Loucy (cell line): ENCODE results near the gene SPI1.

Source experiments
- H2AFZ ChIP-seq: fragments of 200-600 bp; sonication (generic); 2 replicates; pipeline ENCODE4 v1.6.0; 2016; ENCODE audit warnings: antibody characterized with exemption, mild to moderate bottlenecking, low read length, moderate library complexity
- H3F3A ChIP-seq: fragments of 200-600 bp; 2 replicates; pipeline ENCODE4 v1.6.0; 2016; ENCODE audit warnings: antibody characterized with exemption, low read depth, mild to moderate bottlenecking
- H3K27me3 ChIP-seq: fragments of 200-600 bp; sonication (generic); 2 replicates; pipeline ENCODE4 v1.6.1; 2014; ENCODE audit warnings: low read length, mild to moderate bottlenecking; ENCODE audit not compliant: insufficient read depth, poor library complexity, severe bottlenecking
- H3K36me3 ChIP-seq: fragments of 200-600 bp; sonication (generic); 2 replicates; pipeline ENCODE4 v1.6.1; 2016; ENCODE audit warnings: low read length; ENCODE audit not compliant: insufficient read depth
- H3K4me1 ChIP-seq: fragments of 200-600 bp; sonication (generic); 2 replicates; pipeline ENCODE4 v1.5.1; 2014; ENCODE audit warnings: low read length, mild to moderate bottlenecking; ENCODE audit not compliant: insufficient read depth, poor library complexity, severe bottlenecking
- H3K4me2 ChIP-seq: fragments of 200-600 bp; sonication (generic); 2 replicates; pipeline ENCODE4 v1.6.0; 2014; ENCODE audit warnings: antibody characterized with exemption, low read length, low read depth, mild to moderate bottlenecking; ENCODE audit not compliant: poor library complexity, severe bottlenecking
- H3K4me3 ChIP-seq: fragments of 200-600 bp; sonication (generic); 2 replicates; pipeline ENCODE4 v1.5.1; 2014; ENCODE audit warnings: low read length, mild to moderate bottlenecking, mixed read lengths; ENCODE audit not compliant: poor library complexity, severe bottlenecking
- H3K79me2 ChIP-seq: fragments of 200-600 bp; sonication (generic); 2 replicates; pipeline ENCODE4 v1.6.1; 2014; ENCODE audit warnings: low read length; ENCODE audit not compliant: insufficient read depth
- H3K9ac ChIP-seq: fragments of 200-600 bp; sonication (generic); 2 replicates; pipeline ENCODE4 v1.6.0; 2014; ENCODE audit warnings: mild to moderate bottlenecking, low read depth, low read length, moderate library complexity; ENCODE audit not compliant: poor library complexity, severe bottlenecking
- H3K9me2 ChIP-seq: fragments of 200-600 bp; sonication (generic); replicated peaks from 2 replicates; pipeline ENCODE4 v1.6.1; 2016; ENCODE audit warnings: low read depth, low read length, mixed read lengths
- H3K9me3 ChIP-seq: fragments of 200-600 bp; sonication (generic); 2 replicates; pipeline ENCODE4 v1.6.1; 2014; ENCODE audit warnings: mild to moderate bottlenecking, antibody characterized with exemption, low read length, low read depth; ENCODE audit not compliant: insufficient read depth
- H4K20me1 ChIP-seq: fragments of 200-600 bp; sonication (generic); 2 replicates; pipeline ENCODE4 v1.6.0; 2014; ENCODE audit warnings: antibody characterized with exemption, low read length, mild to moderate bottlenecking; ENCODE audit not compliant: insufficient read depth, poor library complexity, severe bottlenecking
- EZH2phosphoT487 ChIP-seq: fragments of 200-600 bp; IDR thresholded peaks from 2 replicates; pipeline ENCODE4 v1.6.1; 2018; ENCODE audit warnings: antibody characterized with exemption, mild to moderate bottlenecking, moderate library complexity, borderline replicate concordance
- TF ChIP-seq, protein P1 (sequence below): fragments of 200-600 bp; sonication (generic); conservative IDR thresholded peaks from 2 replicates; pipeline ENCODE4 v1.5.1; 2014; ENCODE audit warnings: mild to moderate bottlenecking, antibody characterized with exemption, low read length

SPI1 gene

DNA sequence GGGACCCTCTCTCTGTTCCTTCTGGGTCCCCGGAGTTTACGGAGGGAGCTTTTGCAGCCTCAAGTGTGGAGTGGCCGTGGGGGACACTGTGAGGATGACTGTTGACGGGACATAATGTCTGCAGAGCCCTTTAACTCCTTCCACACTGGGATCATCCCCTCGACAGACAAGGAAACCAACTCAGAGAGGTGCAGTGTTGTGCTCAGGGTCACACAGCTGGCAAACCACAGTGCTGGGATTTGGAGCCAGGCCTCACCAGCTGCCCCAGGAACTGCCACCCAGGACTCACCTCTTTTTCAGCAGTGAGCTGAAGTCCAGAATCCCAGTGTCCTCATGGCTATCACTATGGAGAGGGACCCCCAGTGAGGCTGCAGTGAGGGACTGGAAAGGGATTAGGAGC is 31.2 kb downstream of the SPI1 start:
- TF ChIP-seq, protein P1, sequence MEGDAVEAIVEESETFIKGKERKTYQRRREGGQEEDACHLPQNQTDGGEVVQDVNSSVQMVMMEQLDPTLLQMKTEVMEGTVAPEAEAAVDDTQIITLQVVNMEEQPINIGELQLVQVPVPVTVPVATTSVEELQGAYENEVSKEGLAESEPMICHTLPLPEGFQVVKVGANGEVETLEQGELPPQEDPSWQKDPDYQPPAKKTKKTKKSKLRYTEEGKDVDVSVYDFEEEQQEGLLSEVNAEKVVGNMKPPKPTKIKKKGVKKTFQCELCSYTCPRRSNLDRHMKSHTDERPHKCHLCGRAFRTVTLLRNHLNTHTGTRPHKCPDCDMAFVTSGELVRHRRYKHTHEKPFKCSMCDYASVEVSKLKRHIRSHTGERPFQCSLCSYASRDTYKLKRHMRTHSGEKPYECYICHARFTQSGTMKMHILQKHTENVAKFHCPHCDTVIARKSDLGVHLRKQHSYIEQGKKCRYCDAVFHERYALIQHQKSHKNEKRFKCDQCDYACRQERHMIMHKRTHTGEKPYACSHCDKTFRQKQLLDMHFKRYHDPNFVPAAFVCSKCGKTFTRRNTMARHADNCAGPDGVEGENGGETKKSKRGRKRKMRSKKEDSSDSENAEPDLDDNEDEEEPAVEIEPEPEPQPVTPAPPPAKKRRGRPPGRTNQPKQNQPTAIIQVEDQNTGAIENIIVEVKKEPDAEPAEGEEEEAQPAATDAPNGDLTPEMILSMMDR = no peak
- TF ChIP-seq EZH2phosphoT487 = no peak
- no peaks in the 10 kb centered on the region for H4K20me1 ChIP-seq
- no peaks in the 10 kb centered on the region for H3K9me3 ChIP-seq
- no peak overlapping the region for H3K4me2 ChIP-seq
- H3K4me1 ChIP-seq = no peaks in the 10 kb centered on the region
- no peaks in the 10 kb centered on the region for H3K36me3 ChIP-seq
- no peak overlapping the region for H2AFZ ChIP-seq
- no peaks in the 10 kb centered on the region for H3K9me2 ChIP-seq
- no peaks in the 10 kb centered on the region for H3K27me3 ChIP-seq
- H3K79me2 ChIP-seq = no peaks in the 10 kb centered on the region
- no peak overlapping the region for H3K9ac ChIP-seq
- no peaks in the 10 kb centered on the region for H3F3A ChIP-seq
- H3K4me3 ChIP-seq = no peak overlapping the region

DNA sequence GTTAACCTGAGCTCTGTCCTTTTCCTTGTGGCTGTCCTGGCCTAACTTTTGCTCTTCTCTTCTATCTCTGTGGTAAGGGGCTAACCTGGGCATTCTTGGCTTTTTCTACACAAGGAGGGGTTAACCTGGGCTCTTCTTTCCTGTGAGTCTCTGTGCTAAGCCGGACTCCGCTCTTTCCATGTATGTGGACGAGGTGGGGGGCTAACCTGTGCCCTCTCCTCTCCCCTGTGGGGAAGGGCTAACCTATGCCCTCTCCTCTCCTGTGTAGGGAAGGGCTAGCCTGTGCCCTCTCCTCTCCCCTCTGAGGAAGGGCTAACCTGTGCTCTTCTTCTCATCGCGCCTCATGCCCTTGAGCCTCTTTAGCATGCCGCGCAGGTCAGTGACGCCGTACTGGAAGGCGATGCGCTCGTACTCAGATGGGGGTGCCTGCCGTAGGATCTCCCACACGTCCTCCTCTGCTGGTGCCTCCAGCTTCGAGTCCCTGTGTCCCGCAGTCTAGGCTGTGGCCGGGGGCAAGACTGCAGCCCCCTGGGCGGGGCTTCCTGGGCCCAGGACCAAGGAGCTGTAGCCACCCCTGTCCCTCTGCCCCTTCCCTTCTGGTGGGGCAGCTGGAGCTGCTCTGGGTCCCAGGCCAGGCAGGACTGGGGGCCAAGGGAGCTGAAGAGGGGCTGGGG is 32.3 kb downstream of the SPI1 start:
- Histone ChIP-seq H3K4me3 (no peak overlapping the region), H3F3A (no peaks in the 10 kb centered on the region), H3K27me3 (no peaks in the 10 kb centered on the region), H2AFZ (no peak overlapping the region), H3K4me2 (no peak overlapping the region), H3K9me2 (no peaks in the 10 kb centered on the region), H4K20me1 (no peaks in the 10 kb centered on the region), H3K36me3 (no peaks in the 10 kb centered on the region), H3K4me1 (no peaks in the 10 kb centered on the region), H3K9me3 (no peaks in the 10 kb centered on the region), H3K9ac (no peak overlapping the region), H3K79me2 (no peaks in the 10 kb centered on the region)
- TF ChIP-seq, protein P1 = no peak
- TF ChIP-seq EZH2phosphoT487 = no peak

DNA sequence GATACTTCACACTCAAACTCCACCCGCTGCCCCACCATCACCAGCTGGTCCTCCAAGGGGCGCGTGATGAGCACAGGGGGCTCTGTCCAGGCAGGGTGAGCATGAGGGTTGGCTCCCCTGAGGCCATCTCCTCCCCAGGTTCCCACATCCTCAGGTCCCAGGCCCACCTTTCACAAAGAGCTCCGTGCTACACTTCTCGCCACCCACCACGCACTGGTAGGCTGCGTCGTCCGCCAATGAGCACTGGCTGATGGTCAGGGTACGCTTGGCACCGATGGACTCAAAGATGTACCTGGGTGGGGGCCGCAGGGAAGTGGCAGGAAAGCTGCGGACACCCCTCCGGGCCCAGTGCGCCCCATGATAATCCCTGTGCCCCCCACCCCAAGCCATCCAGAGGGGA is 35.5 kb downstream of the SPI1 start:
- H3F3A ChIP-seq = no peaks in the 10 kb centered on the region
- no peak overlapping the region for H3K4me2 ChIP-seq
- no peak for TF ChIP-seq EZH2phosphoT487
- TF ChIP-seq, protein P1 = no peak

More for the DNA sequence above, 35.5 kb downstream of the SPI1 start:
- no peaks in the 10 kb centered on the region for H3K4me1 ChIP-seq
- H3K9me3 ChIP-seq = no peaks in the 10 kb centered on the region
- no peaks in the 10 kb centered on the region for H3K36me3 ChIP-seq
- H4K20me1 ChIP-seq = no peaks in the 10 kb centered on the region
- H3K9ac ChIP-seq = no peak overlapping the region
- no peaks in the 10 kb centered on the region for H3K27me3 ChIP-seq
- H3K4me3 ChIP-seq = no peak overlapping the region
- no peaks in the 10 kb centered on the region for H3K79me2 ChIP-seq
- no peaks in the 10 kb centered on the region for H3K9me2 ChIP-seq
- no peak overlapping the region for H2AFZ ChIP-seq
